Measurements from ENCODE around the gene CFL1. TPM values are rescaled to one million over a fixed set of nuclear protein-coding genes. Genes with fewer than 3 reads are reported as not detected.
"Not testable (repeated sequence)": the region's sequence is repeated elsewhere in the genome, so short reads cannot be mapped to it uniquely, and the experiment has no call there.

CFL1 gene
- total RNA-seq, 2 donors from 2014 or later: 1,401 to 1,644 TPM

GRCh38 chr11:65892661-65893317 is 34.8 kb upstream of the CFL1 start:
- Mint-ChIP-seq H3K4me1 (ENCODE audit: low read depth in 2 of 2) (peaks cover 57 to 58% of the 10 kb centered on the region in 2 donors), H3K27me3 (no peaks in the 10 kb centered on the region), H3K4me3 (peak overlapping the region; percentile 97), H3K9me3 (no peaks in the 10 kb centered on the region), H3K36me3 (peaks cover 7% of the 10 kb centered on the region), H3K27ac (peak overlapping the region; percentile 90 to 93)
- ATAC-seq: no peak
- no peak for DNase-seq (ENCODE audit: low spot score)

- not testable (repeated sequence) for DNase-seq (ENCODE audit: low spot score); H3K9me3 Mint-ChIP-seq; H3K27me3 Mint-ChIP-seq; ATAC-seq; H3K36me3 Mint-ChIP-seq
- Mint-ChIP-seq H3K4me3 (peak overlapping the region; percentile 97), H3K4me1 (ENCODE audit: low read depth in 2 of 2) (peaks cover 56 to 64% of the 10 kb centered on the region in 2 donors), H3K27ac (peak overlapping the region; percentile 90 to 93)
Observed at GRCh38 chr11:65892137-65892540, 34.2 kb upstream of the CFL1 start.

- peaks cover 11% of the 10 kb centered on the region for H3K36me3 Mint-ChIP-seq
- H3K4me1 Mint-ChIP-seq (ENCODE audit: low read depth in 2 of 2): peaks cover 60 to 67% of the 10 kb centered on the region in 2 donors
- DNase-seq (ENCODE audit: low spot score): no peak
- H3K9me3 Mint-ChIP-seq: no peaks in the 10 kb centered on the region
- H3K4me3 Mint-ChIP-seq: peak overlapping the region; percentile 97
- ATAC-seq: no peak
- no peaks in the 10 kb centered on the region for H3K27me3 Mint-ChIP-seq
- peak overlapping the region; percentile 90 to 93 for H3K27ac Mint-ChIP-seq
Observed at GRCh38 chr11:65891219-65892136, 33.5 kb upstream of the CFL1 start.

- Mint-ChIP-seq H3K36me3 (peaks cover 14% of the 10 kb centered on the region), H3K4me3 (peak within 1 kb of the TSS; percentile 97)
- peak; percentile 84 to 89 for ATAC-seq
Observed at GRCh38 chr11:65890324-65891218, 32.6 kb upstream of the CFL1 start, which contains the start of gene CCDC85B. CCDC85B (plus strand) TSS chr11:65890673; CDS start chr11:65890784, 111 bp downstream.

GRCh38 chr11:65888163-65888814 is 30.3 kb upstream of the CFL1 start, which contains the start of gene FIBP:
FIBP (minus strand) TSS chr11:65888471; CDS start chr11:65888418, 53 bp downstream.
- peaks cover 14% of the 10 kb centered on the region for H3K36me3 Mint-ChIP-seq
- H3K9me3 Mint-ChIP-seq: no peaks in the 10 kb centered on the region
- ATAC-seq (peak; percentile 82 to 86), DNase-seq (ENCODE audit: low spot score) (peak; percentile 95)
- peak within 1 kb of the TSS; percentile 97 for H3K4me3 Mint-ChIP-seq
- peak within 1 kb of the TSS; percentile 95 to 98 for H3K27ac Mint-ChIP-seq
- no peaks in the 10 kb centered on the region for H3K27me3 Mint-ChIP-seq
- H3K4me1 Mint-ChIP-seq (ENCODE audit: low read depth in 2 of 2): peaks cover 58 to 65% of the 10 kb centered on the region in 2 donors

More at GRCh38 chr11:65890324-65891218, 32.6 kb upstream of the CFL1 start, which contains the start of gene CCDC85B:
- Mint-ChIP-seq H3K4me1 (ENCODE audit: low read depth in 2 of 2) (peaks cover 54 to 61% of the 10 kb centered on the region in 2 donors), H3K27ac (peak within 1 kb of the TSS; percentile 95 to 98), H3K27me3 (no peaks in the 10 kb centered on the region), H3K9me3 (no peaks in the 10 kb centered on the region)
- peak; percentile 100 for DNase-seq (ENCODE audit: low spot score)

- no peak for DNase-seq (ENCODE audit: low spot score)
- Mint-ChIP-seq H3K27ac (peak overlapping the region; percentile 95 to 98), H3K36me3 (peaks cover 14% of the 10 kb centered on the region), H3K9me3 (no peaks in the 10 kb centered on the region), H3K4me3 (peak overlapping the region; percentile 97), H3K4me1 (ENCODE audit: low read depth in 2 of 2) (peaks cover 57 to 61% of the 10 kb centered on the region in 2 donors), H3K27me3 (no peaks in the 10 kb centered on the region)
- ATAC-seq: no peak
Observed at GRCh38 chr11:65887723-65888162, 29.8 kb upstream of the CFL1 start.

GRCh38 chr11:65886826-65887722 is 29.1 kb upstream of the CFL1 start:
- no peaks in the 10 kb centered on the region for H3K27me3 Mint-ChIP-seq
- no peaks in the 10 kb centered on the region for H3K9me3 Mint-ChIP-seq
- H3K4me1 Mint-ChIP-seq (ENCODE audit: low read depth in 2 of 2): peaks cover 55% of the 10 kb centered on the region in 2 donors
- H3K27ac Mint-ChIP-seq: peak overlapping the region; percentile 95 to 98
- peaks cover 8% of the 10 kb centered on the region for H3K36me3 Mint-ChIP-seq
- DNase-seq (ENCODE audit: low spot score): no peak
- ATAC-seq: no peak
- peak overlapping the region; percentile 97 for H3K4me3 Mint-ChIP-seq

- ATAC-seq: no peak
- peaks cover 57 to 64% of the 10 kb centered on the region in 2 donors for H3K4me1 Mint-ChIP-seq (ENCODE audit: low read depth in 2 of 2)
- no peaks in the 10 kb centered on the region for H3K9me3 Mint-ChIP-seq
Observed at GRCh38 chr11:65885808-65886536, 28.0 kb upstream of the CFL1 start.

GRCh38 chr11:65885231-65885630 is 27.3 kb upstream of the CFL1 start:
- Mint-ChIP-seq H3K9me3 (no peaks in the 10 kb centered on the region), H3K4me3 (no peak overlapping the region), H3K27me3 (no peaks in the 10 kb centered on the region), H3K4me1 (ENCODE audit: low read depth in 2 of 2) (peaks cover 62 to 70% of the 10 kb centered on the region in 2 donors), H3K36me3 (peaks cover 7% of the 10 kb centered on the region), H3K27ac (peak overlapping the region; percentile 41 to 77)
- no peak for ATAC-seq
- no peak for DNase-seq (ENCODE audit: low spot score)

More at GRCh38 chr11:65885808-65886536, 28.0 kb upstream of the CFL1 start:
- no peaks in the 10 kb centered on the region for H3K27me3 Mint-ChIP-seq
- peaks cover 7% of the 10 kb centered on the region for H3K36me3 Mint-ChIP-seq
- peak overlapping the region; percentile 97 for H3K4me3 Mint-ChIP-seq
- H3K27ac Mint-ChIP-seq: peak overlapping the region; percentile 72 to 95
- no peak for DNase-seq (ENCODE audit: low spot score)

GRCh38 chr11:65884716-65885092 is 26.7 kb upstream of the CFL1 start:
- peak; percentile 40 to 57 for ATAC-seq
- H3K36me3 Mint-ChIP-seq: peaks cover 7% of the 10 kb centered on the region

More at GRCh38 chr11:65884716-65885092, 26.7 kb upstream of the CFL1 start:
- peak overlapping the region; percentile 41 to 77 for H3K27ac Mint-ChIP-seq
- H3K9me3 Mint-ChIP-seq: no peaks in the 10 kb centered on the region
- peak; percentile 84 for DNase-seq (ENCODE audit: low spot score)
- peaks cover 59 to 66% of the 10 kb centered on the region in 2 donors for H3K4me1 Mint-ChIP-seq (ENCODE audit: low read depth in 2 of 2)
- H3K4me3 Mint-ChIP-seq: no peak overlapping the region
- no peaks in the 10 kb centered on the region for H3K27me3 Mint-ChIP-seq
